GM19099 (cell line): ENCODE data around the gene HOGA1.

Experiments
- POLR2A ChIP-seq: IDR thresholded peaks from 3 replicates; pipeline ENCODE4 v1.6.1; 2011; ENCODE audit warnings: low read depth; ENCODE audit not compliant: insufficient read length; ENCODE audit errors: extremely low read depth

HOGA1 gene

GRCh38 chr10:97593421-97593820 is 9.2 kb downstream of the HOGA1 start:
- TF ChIP-seq POLR2A = no peak

- no peak for TF ChIP-seq POLR2A
Observed at GRCh38 chr10:97596101-97597082, 12.2 kb downstream of the HOGA1 start.

DNA sequence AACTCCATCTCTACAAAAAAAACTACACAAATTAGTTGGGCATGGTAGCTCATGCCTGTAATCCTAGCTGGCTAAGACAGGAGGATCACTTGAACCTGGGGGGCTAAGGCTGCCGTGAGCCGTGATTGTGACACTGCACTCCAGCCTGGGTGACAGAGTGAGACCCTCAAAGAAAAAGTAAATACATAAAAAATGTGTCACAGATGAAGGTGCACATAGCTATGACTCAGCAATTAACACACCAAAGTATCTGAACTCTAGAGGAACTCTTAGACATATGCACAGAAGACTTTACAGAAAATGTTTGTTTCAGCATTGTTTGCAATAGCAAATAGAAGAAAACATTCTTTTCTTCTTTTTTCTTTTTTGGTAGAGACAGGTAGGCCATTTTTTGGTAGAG is 13.6 kb downstream of the HOGA1 start:
- TF ChIP-seq POLR2A = no peak

GRCh38 chr10:97598407-97599271 is 14.4 kb downstream of the HOGA1 start:
- TF ChIP-seq POLR2A = no peak

- TF ChIP-seq POLR2A = no peak
Observed at GRCh38 chr10:97599272-97599619, 15.1 kb downstream of the HOGA1 start.

DNA sequence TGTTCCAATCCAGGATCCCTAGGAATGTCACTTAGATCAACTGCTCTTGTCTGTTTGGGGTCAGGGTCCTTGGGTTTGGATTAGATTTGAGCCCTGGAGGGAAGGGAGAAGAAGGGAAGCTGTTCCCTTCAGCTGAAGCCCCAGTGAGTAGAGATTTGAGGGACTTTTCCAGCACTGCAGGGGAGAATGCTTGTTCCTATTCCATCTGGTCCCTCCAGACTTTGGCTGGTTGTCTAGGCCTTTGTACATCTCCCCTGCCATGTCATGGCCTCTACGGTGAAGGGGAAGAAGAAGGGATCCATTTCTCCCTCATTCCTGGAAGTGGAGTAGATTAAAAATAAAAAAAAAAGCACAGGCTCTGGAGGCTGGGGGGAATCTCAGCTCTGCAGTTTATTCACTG is 16.4 kb downstream of the HOGA1 start:
- no peak for TF ChIP-seq POLR2A

DNA sequence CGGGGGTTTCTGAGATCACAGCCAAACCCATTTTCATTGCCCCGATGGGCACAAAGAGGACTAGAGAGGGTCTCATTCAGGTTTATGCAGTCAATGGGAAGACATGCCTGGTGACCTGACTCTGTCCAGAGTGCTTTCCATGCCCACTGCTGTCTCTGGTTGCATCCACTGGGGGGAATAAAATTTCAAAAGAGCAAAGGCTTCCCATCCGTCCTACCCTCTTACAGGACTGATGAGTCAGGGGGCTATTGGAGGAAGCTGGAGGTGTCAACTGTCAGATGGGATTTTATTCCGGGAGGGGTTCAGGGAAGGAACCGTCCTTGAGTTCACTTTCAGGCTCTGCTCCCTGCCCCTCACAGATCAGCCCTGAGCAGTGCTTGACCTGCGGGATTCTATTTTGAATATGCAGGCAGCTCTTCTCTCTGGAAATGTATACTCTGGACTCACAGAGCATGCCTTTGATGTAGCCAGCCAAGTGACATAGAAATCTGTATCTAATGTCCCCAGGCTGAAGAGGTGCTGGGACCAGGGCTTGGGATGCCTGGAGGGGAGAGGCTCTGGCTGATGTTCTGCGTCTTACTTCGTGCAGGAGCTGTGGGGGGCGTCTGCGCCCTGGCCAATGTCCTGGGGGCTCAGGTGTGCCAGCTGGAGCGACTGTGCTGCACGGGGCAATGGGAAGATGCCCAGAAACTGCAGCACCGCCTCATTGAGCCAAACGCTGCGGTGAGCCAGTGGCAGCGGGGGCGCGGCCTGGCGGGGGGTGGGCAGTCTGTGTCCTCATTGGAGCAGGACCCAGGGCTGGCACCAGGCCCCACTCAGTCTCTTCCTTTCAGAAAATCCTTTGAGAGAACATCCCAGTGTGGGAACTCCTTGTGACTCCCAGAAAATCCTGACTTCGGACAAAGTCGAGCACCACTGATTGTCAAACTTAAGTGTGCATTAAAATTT is 17.4 kb downstream of the HOGA1 start:
- no peak for TF ChIP-seq POLR2A

GRCh38 chr10:97607095-97607636 is 23.0 kb downstream of the HOGA1 start:
- no peak for TF ChIP-seq POLR2A

DNA sequence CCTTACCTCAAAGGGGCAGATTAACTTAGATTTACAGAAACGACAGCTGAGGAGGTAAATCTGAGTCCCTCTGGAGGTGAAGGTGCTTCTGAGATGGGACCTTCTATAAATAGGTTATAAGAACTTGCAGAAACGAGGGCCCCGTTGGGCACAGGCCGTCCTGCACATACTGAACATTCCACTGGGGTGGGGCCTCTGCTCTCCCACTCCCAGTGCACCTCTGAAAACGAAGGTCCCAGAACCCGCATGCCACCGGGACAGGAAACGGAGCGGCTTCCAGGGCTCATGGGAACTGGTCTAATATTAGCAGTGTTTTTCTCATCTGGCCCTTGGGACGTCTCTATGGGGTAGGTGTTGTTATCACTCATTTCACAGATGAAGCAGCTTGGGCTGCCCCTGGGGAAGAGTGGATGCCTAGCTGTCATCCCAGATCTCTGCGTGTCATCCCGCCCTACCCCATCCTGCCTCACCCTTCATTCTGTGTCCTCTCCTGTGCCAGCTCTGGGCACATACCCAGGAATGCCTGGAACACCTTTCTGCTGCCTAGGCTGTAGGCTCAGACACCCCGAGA is 24.9 kb downstream of the HOGA1 start:
- TF ChIP-seq POLR2A = no peak

DNA sequence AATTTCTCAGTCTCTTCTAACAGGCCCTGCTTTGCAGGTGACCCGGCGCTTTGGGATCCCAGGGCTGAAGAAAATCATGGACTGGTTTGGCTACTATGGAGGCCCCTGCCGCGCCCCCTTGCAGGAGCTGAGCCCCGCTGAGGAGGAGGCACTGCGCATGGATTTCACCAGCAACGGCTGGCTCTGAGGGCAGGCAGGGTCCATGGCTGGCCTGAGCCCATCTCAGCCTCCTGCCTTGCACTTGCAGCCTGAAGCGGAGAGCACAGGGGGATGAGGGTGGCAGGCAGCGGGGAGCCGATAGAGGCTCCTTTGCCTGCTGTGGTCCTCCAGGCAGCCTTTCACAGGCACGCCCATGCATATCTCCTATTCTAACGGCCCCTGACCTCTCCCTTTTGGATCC is 27.3 kb downstream of the HOGA1 start:
- TF ChIP-seq POLR2A = no peak

DNA sequence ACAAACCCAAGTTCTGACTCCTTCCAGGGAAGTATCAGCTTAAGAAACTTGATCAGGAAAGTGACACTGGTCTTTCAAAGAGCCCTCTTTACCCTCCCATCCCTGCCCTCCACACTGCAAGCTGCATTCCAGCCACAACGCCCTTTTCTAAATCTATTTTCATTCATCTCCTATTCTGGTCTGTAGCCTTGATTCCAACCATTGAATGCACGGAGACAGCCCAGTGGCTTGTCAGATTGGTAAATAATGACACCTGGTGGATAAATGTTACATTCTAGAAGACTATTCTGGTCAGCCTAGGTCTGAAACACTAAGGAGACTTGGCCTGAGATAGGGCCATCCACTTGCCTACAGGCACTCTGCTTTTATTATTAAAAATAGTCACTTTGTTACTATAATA is 28.2 kb downstream of the HOGA1 start:
- TF ChIP-seq POLR2A = no peak

- no peak for TF ChIP-seq POLR2A
Observed at GRCh38 chr10:97618285-97618684, 34.1 kb downstream of the HOGA1 start.

DNA sequence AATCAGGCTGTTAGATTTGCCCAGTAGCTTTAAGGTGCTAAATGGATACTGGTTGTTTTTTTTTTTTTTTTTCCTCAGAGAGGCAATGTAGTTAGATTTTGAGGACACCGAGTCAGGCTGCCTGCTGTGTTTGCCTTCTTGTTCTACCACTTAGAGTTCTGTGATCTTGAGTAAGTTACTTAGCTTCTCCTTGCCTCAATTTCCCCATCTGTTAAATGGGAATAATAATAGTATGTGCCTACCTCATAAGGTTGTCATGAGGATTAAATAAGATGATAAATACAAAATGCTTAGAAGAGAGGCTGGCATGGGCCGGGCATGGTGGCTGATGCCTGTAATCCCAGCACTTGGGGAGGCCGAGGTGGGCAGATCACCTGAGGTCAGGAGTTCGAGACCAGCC is 34.5 kb downstream of the HOGA1 start:
- no peak for TF ChIP-seq POLR2A

DNA sequence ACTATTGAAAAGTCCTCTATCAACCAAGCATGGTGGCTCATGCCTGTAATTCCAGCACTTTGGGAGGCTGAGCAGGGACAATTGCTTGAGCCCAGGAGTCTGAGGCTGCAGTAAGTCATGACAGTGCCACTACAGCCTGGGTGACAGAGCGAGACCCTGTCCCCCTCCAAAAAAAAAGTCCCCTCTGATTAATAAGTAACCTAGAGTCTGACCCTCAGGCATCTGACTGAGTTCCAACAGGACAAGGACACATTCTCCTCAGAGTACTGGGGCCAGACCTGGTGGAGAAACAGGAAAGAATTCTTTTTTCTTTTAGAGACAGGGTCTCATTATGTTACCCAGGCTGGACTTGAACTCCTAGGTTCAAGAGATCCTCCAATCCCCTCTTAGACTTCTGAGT is 39.1 kb downstream of the HOGA1 start:
- TF ChIP-seq POLR2A = no peak
